Prostate gland (tissue), 2 donors: ENCODE results near the gene NFYC.

Source experiments
- POLR2A ChIP-seq: fragments of 450-650 bp; IDR thresholded peaks from one replicate; pipeline ENCODE4 v1.6.1; 2016; ENCODE audit warnings: antibody characterized with exemption, mild to moderate bottlenecking
- POLR2AphosphoS5 ChIP-seq: sonication (generic); formaldehyde crosslinking; IDR thresholded peaks from one replicate; pipeline ENCODE4 v1.6.1; 2017; ENCODE audit warnings: antibody characterized with exemption
- TF ChIP-seq, protein P1 (sequence below), 4 experiments: fragments of 200-600 bp in 2 of 4; fragments of 450-650 bp in 2 of 4; sonication (generic) in 2 of 4; IDR thresholded peaks; 1 replicate in 3 of 4; 2 replicates in 1 of 4; pipeline ENCODE4 v1.5.1; 2016 to 2019; ENCODE audit warnings: antibody characterized with exemption in 4 of 4, mild to moderate bottlenecking in 2 of 4, moderate library complexity in 2 of 4

DNA sequence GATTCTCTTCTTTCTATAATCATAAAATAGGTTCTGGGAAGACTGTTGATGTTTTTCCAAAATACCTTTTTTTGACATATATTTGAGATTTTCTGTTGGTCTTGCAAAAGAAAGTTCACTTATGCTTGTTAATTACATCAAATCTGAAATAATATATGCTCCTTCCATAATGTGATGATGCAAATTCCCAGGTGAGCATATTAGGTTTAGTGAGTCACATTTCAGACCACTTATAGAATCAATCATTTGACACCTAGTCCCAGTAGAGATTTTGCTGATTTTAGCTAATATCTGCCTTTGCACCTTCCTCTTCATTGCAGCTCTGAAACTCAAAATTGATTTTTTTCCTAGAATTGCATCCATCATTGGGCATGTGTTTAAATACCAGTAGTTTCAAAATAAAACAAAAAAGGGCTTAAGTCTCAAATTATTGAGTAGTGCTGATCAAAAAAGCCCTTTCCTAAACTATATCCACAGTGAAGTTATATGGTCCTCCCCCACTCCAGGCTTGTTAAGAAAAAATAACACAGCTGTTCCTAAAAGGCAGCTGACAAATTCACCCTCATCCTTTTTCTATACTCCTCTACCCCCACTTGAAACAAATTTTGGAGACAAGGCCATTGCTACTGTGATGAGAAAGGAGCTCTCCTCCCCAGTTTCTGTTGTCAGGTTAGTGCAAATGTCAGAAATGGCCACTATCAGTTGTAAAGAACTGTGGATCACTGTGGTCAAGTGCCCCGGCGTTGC lies 55.0 kb downstream of the NFYC start:
- TF ChIP-seq, protein P1, sequence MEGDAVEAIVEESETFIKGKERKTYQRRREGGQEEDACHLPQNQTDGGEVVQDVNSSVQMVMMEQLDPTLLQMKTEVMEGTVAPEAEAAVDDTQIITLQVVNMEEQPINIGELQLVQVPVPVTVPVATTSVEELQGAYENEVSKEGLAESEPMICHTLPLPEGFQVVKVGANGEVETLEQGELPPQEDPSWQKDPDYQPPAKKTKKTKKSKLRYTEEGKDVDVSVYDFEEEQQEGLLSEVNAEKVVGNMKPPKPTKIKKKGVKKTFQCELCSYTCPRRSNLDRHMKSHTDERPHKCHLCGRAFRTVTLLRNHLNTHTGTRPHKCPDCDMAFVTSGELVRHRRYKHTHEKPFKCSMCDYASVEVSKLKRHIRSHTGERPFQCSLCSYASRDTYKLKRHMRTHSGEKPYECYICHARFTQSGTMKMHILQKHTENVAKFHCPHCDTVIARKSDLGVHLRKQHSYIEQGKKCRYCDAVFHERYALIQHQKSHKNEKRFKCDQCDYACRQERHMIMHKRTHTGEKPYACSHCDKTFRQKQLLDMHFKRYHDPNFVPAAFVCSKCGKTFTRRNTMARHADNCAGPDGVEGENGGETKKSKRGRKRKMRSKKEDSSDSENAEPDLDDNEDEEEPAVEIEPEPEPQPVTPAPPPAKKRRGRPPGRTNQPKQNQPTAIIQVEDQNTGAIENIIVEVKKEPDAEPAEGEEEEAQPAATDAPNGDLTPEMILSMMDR (IDR thresholded peaks at IDR 0.05), result no peak
- TF ChIP-seq POLR2A (no peak), POLR2AphosphoS5 (no peak)
